Testis (tissue), 3 donors: ENCODE results near the gene FOXA2. TPM values are rescaled to one million over a fixed set of nuclear protein-coding genes. Genes with fewer than 3 reads are reported as not detected.

ENCODE experiments used
- DNase-seq: peaks from one replicate; pipeline ENCODE4 v3.0.0-alpha.2; 2019
- H3K27ac ChIP-seq, 2 donors: fragments of 200-600 bp; sonication (generic); one replicate each; pipeline ENCODE4 v1.5.1; 2019
- H3K27me3 ChIP-seq: fragments of 200-600 bp; sonication (generic); one replicate; pipeline ENCODE4 v1.5.1; 2019
- H3K36me3 ChIP-seq: fragments of 200-600 bp; sonication (generic); one replicate; pipeline ENCODE4 v1.5.1; 2017; ENCODE audit warnings: low read depth; ENCODE audit errors: missing control alignments
- H3K4me1 ChIP-seq: fragments of 200-600 bp; sonication (generic); one replicate; pipeline ENCODE4 v1.5.1; 2019
- H3K4me3 ChIP-seq, 2 donors: fragments of 200-600 bp; sonication (generic); one replicate each; pipeline ENCODE4 v1.5.1; 2017 to 2019
- H3K9me3 ChIP-seq: fragments of 200-600 bp; sonication (generic); one replicate; pipeline ENCODE4 v1.5.1; 2017
- POLR2A ChIP-seq: fragments of 450-650 bp; IDR thresholded peaks from one replicate; pipeline ENCODE4 v1.6.1; 2017; ENCODE audit warnings: antibody characterized with exemption, mild to moderate bottlenecking, moderate library complexity
- WGBS, 2 donors: methylation state at CpG; one replicate each; pipeline ENCODE4 v1.1.5; 2018; 5-methylcytosine and 5-hydroxymethylcytosine counted together
- intact Hi-C: fragments of 100-400 bp; cut with DNase I; formaldehyde crosslinking; loops from one replicate; pipeline ENCODE4 v1.15.1; 2023; ENCODE audit warnings: low total_unique reads
- polyA plus RNA-seq: library from polyadenylated mRNA; stranded (reverse); fragments of 350-450 nt; fragmentation: Illumina TruSeq; extraction: RNeasy Lipid Tissue Mini Kit (QIAGEN cat#74804); gene quantifications from one replicate; pipeline ENCODE4 v1.2.3, GENCODE V29; 2014; ENCODE audit warnings: low read depth, low replicate concordance; ENCODE audit not compliant: insufficient read depth
- small RNA-seq, 2 donors: library from RNA; depleted of rRNA; stranded (forward); fragments of <200 nt; gene quantifications; one replicate each; pipeline ENCODE3, GENCODE V24; 2016
- total RNA-seq, 2 donors: library from RNA; depleted of rRNA; stranded (reverse); fragments of >200 nt; gene quantifications; one replicate each; pipeline ENCODE4 v1.2.3, GENCODE V29; 2016
- TF ChIP-seq, protein P1 (sequence below), 3 experiments: fragments of 450-650 bp in 2 of 3; fragments of 200-600 bp in 1 of 3; sonication (generic) in 1 of 3; IDR thresholded peaks; one replicate each; pipeline ENCODE4 v1.5.1; 2016 to 2019; ENCODE audit warnings: antibody characterized with exemption in 3 of 3, mild to moderate bottlenecking in 2 of 3, moderate library complexity in 1 of 3

FOXA2 gene
- total and polyA plus RNA-seq, 3 donors from 2014 or later = 0.24 to 0.54 (median 0.43) TPM

DNA sequence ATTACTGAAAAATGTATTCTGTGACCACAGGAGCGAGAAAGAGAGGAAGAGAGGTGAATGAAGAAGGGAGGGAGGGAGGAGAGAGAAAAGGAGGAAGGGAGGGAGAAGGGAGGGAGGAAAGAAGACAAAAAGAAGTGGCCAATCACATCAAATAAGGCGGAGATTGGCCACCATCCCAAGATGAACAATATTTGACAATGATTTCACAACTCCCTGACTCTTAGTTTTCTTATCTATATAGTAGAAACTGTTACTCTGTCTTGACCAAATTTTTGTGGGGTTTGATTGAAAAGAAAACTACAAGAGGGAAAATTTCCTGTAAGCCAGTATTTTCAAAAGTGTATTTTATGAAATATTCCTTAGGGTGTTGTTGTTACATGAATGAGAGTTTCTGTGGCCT is 52.6 kb downstream of the FOXA2 start:
- Histone ChIP-seq H3K4me3 (no peak overlapping the region), H3K4me1 (no peaks in the 10 kb centered on the region), H3K36me3 (no peaks in the 10 kb centered on the region), H3K27me3 (no peaks in the 10 kb centered on the region), H3K27ac (no peak overlapping the region), H3K9me3 (no peaks in the 10 kb centered on the region)
- DNase-seq = no peak
- 70 to 82% methylated on average over 2 of the region's 2 CpGs for WGBS, 2 donors
- TF ChIP-seq, protein P1, sequence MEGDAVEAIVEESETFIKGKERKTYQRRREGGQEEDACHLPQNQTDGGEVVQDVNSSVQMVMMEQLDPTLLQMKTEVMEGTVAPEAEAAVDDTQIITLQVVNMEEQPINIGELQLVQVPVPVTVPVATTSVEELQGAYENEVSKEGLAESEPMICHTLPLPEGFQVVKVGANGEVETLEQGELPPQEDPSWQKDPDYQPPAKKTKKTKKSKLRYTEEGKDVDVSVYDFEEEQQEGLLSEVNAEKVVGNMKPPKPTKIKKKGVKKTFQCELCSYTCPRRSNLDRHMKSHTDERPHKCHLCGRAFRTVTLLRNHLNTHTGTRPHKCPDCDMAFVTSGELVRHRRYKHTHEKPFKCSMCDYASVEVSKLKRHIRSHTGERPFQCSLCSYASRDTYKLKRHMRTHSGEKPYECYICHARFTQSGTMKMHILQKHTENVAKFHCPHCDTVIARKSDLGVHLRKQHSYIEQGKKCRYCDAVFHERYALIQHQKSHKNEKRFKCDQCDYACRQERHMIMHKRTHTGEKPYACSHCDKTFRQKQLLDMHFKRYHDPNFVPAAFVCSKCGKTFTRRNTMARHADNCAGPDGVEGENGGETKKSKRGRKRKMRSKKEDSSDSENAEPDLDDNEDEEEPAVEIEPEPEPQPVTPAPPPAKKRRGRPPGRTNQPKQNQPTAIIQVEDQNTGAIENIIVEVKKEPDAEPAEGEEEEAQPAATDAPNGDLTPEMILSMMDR (IDR thresholded peaks at IDR 0.05) = no peak
- no peak for TF ChIP-seq POLR2A
- intact Hi-C loops = no loop called here

DNA sequence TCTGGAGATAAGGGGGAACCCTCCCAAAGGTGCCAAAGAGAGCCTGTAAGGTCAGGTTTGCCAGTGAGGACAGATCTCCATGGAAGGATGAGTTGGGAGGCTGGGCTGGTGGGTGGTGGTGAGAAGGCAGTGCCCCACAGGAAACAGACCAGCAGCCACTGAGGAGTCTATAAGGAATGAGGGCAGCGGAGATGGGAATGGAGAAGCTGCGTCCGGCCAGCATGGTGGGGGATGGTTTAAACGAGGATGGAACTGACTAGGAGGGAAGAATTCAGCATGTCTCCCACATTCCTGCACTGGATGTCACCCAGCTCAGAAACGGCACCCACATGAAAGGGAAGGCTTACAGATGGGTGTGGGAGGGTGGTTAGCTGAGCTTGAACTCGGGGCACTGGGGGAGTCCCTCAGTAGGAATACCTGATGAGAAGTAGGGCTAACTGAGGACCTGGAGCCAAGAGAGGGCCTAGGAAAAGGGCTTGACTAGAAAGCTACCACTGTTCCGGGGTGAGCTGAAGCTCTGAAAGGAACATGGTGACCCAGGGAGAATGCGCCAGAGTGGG is 53.2 kb downstream of the FOXA2 start:
- intact Hi-C loops = no loop called here
- Histone ChIP-seq H3K36me3 (no peaks in the 10 kb centered on the region), H3K4me3 (no peak overlapping the region), H3K27me3 (no peaks in the 10 kb centered on the region), H3K9me3 (no peaks in the 10 kb centered on the region), H3K4me1 (no peaks in the 10 kb centered on the region), H3K27ac (no peak overlapping the region)
- WGBS, 2 donors = 70 to 72% methylated on average over 8 of the region's 8 CpGs
- TF ChIP-seq POLR2A = no peak
- TF ChIP-seq, protein P1 (IDR thresholded peaks at IDR 0.05) = no peak
- no peak for DNase-seq

Small RNAs within 50 kb of the gene (small RNA-seq; reads per million reads assigned to genes)
- 0 reads per million in 2 donors for gene LINC00261
